TTC549 (cell line): ENCODE results near the gene RASGRF1.
"Not testable (repeated sequence)": the region's sequence is repeated elsewhere in the genome, so short reads cannot be mapped to it uniquely, and the experiment has no call there.

Experiments
- FAIRE-seq: peaks from 2 replicates; lab custom pipeline; 2012; peaks lifted over from hg19 to GRCh38; lab: Jason Lieb, UNC

The RASGRF1 gene

GRCh38 chr15:79007066-79007465 lies 83.5 kb downstream of the RASGRF1 start:
- FAIRE-seq = no peak

- FAIRE-seq = no peak
Observed at GRCh38 chr15:79006071-79006470, 84.5 kb downstream of the RASGRF1 start.

GRCh38 chr15:79004336-79004735 lies 86.2 kb downstream of the RASGRF1 start:
- no peak for FAIRE-seq

DNA sequence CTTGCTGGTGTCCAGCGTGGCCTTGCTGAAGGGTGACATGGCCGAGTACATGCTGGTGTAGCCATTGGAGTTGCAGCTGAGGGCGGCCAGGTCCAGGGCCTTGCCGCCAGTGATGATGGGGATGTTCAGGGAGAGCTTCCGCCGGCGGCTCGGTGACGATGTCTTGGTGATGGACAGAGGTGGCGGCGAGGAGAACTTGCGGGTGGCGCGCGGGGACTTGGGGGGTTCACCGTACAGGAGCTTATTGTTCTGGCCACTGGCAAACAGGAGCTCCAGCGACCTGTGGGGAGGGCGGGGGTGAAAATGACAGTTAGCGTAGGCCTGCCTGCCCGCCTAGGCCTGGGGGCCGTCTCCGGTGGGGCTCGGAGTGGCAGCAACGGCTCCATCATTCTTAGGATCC lies 86.7 kb downstream of the RASGRF1 start:
- FAIRE-seq = no peak

DNA sequence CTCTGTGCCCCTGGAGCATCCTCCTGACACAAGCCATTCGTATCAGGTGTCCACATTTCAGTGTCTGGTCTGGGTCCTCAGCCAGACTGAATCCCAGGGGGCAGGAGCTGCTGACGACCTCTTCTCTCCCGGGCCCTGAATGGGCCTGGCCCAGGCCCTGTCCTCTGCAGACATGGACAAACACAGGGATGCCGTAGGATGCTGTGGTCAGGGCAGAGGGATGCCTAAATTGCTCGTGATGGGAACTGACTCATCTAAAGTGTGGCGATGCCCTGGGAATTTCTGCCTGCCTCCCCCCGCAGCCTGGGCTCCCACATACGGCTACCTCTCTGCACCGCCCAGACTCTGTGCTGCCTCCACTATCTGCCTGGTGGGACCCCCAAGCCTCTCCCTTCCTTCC lies 87.3 kb downstream of the RASGRF1 start:
- no peak for FAIRE-seq

- no peak for FAIRE-seq
Observed at GRCh38 chr15:79002581-79002980, 88.0 kb downstream of the RASGRF1 start.

- no peak for FAIRE-seq
Observed at GRCh38 chr15:78999636-79000035, 90.9 kb downstream of the RASGRF1 start.

- FAIRE-seq = no peak
Observed at GRCh38 chr15:78998526-78998925, 92.1 kb downstream of the RASGRF1 start.

DNA sequence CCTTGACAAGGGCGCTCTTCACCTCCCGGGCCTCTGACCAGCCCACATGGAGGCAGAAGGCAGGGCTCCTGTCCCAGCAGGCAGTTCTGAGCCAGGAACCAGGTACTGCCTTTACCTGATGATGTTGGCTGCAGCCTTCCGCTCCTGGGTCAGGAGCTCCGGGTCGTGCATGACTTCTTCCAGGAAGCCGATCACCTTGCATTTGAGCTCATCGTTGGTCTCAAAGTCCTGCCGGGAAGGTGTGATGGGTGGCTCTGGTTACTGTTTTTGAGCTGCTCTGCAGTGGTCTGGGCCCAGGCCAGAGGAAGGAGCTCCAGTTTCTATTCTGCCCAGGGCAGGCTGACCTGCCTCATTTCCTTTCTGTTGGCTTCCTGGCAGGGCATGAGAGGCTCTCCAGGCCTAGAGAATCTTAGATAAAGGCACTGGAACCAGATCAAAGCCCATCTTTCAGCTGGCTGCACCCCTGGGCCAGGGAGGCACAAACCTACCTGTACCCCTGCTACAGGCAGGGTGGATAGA lies 92.5 kb downstream of the RASGRF1 start:
- FAIRE-seq = no peak

DNA sequence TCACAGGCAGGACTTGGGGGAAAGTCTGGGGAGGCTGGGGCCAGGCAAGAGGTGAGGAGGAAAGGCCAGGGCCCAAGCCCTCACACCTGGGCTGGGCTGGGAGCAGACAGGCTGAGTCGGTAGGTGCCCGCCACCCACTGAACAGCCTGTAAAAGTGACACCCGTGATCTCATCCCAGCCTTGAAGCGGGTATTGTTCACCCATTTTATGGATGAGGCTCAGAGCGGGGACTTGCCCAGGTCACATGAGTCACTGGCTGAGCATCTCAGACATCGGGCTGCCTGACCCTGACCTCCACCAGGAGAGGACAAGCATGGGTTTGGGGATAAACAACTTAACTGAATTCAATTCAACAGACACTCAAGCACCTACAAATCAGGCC lies 93.7 kb downstream of the RASGRF1 start:
- no peak for FAIRE-seq

DNA sequence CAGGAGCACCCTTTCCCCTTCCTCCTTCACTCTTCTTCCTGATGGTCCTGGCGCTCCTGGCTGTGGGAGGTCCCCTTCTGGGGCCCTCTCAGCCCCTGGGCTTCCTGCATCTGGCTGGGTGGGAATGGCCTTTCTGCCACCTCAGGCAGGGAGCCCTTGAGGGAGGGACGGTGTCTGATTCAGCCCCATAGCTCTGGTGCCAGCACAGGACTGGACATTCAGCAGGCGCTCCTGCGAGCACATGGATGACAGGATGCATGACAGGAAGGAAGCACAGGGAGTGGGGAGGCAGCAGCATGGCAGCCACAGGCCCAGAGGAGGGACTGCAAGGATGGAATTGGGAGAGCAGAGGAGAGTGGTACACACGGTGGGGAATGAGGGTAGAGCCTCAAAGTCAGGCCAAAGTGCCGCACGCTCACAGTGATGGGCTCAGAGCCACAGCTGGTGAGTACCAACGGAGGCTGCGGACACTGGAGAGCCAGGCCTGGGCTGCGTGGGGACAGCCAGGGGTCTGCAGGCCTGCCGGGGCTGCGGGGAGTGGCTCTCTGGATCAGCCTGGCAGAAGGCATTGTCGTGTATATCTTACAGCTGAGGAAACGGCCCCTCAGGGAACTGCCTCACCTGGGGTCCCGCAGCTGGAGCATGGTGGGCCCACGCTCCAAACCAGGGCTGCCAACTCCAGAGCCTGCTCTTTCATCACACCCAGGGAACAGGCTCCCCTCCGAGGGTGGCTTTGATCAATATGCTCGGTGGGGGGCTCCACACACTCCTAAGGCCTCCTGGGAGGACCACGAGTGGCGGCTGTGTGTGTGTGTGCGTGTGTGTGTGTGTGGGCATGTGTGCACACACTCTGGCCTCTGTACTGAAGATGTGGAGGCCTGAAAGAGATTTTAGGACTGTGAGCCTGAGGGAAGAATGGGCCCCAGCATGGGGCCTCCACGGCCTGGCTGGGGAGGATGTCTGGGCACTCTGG lies 94.4 kb downstream of the RASGRF1 start:
- no peak for FAIRE-seq

GRCh38 chr15:78995161-78995560 lies 95.4 kb downstream of the RASGRF1 start:
- not testable (repeated sequence) for FAIRE-seq

DNA sequence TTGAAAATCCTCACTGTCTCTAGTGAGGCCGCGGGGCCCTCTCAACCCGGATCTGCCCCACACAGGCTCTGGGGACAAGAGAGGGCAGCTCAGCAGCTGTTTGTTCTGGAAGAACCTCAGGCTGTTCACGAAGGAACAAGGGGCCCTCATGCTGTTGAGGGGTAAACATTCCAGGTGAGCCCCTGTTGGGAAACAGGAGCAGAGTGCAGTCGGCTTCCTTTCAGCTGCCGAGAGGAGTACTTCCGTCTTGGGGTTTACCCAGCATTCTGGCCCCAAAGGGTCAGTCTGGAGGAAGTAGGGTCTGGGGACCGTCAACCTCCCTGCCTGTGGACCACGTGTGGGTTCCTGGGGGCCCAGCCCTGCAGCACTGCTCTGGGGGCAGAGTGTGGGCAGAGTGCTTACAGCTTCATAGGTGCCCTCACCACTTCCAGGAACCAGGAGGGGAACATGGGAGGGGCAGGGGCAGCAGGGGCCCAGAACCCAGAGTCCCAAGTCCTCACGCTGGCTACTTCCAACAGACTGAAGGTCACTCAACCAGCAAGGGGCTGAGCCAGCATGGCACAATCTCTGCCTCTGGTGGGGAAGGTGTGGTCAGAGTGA lies 96.5 kb downstream of the RASGRF1 start:
- no peak for FAIRE-seq

GRCh38 chr15:78993257-78993930 lies 97.2 kb downstream of the RASGRF1 start:
- no peak for FAIRE-seq

- FAIRE-seq = no peak
Observed at GRCh38 chr15:78992416-78993256, 97.9 kb downstream of the RASGRF1 start.

- FAIRE-seq = no peak
Observed at GRCh38 chr15:78991879-78992278, 98.7 kb downstream of the RASGRF1 start.

- no peak for FAIRE-seq
Observed at GRCh38 chr15:78991476-78991875, 99.1 kb downstream of the RASGRF1 start.

DNA sequence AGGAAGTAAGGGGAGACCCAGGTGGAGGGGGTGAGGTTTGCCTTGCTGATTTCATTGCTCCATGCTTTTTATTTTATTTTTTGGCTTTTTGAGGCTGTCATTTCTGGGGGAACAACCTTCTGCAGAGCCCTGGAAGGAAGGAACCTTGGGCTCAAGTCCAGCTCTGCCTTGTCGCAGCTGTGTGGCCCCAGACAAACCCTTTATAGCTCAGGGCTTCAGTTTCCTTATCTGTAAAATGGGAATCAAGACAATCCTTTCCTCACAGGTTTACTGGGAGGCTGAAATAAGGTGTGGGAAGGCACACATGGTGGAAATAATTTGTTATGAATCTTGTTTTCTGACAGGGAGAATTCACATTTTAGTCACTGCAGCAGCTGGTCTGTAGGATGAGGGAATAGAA lies 100.3 kb downstream of the RASGRF1 start:
- no peak for FAIRE-seq

- no peak for FAIRE-seq
Observed at GRCh38 chr15:78989701-78990240, 100.8 kb downstream of the RASGRF1 start.

GRCh38 chr15:78988361-78988911 lies 102.1 kb downstream of the RASGRF1 start:
- no peak for FAIRE-seq
